Keratinocyte (primary cell): ENCODE results near the gene SOX5. TPM values are rescaled to one million over a fixed set of nuclear protein-coding genes. Genes with fewer than 3 reads are reported as not detected.

ENCODE experiments used
- DNase-seq: peaks from one replicate; pipeline ENCODE4 v3.0.0-alpha.2; 2011; ENCODE audit warnings: low read depth, missing footprints, low spot score
- FAIRE-seq: peaks from 2 replicates; lab custom pipeline; 2011; peaks lifted over from hg19 to GRCh38; lab: Jason Lieb, UNC
- H2AFZ ChIP-seq: 2 replicates; pipeline ENCODE4 v1.6.0; 2012; ENCODE audit warnings: low read length, control low read depth, inconsistent platforms; ENCODE audit not compliant: control insufficient read depth
- H3K27ac ChIP-seq: 2 replicates; pipeline ENCODE4 v1.5.1; 2011; ENCODE audit warnings: low read length; ENCODE audit not compliant: control insufficient read depth, insufficient read depth
- H3K27me3 ChIP-seq: 3 replicates; pipeline ENCODE4 v1.6.0; 2011; ENCODE audit warnings: low read length; ENCODE audit not compliant: control insufficient read depth, insufficient read depth; ENCODE audit errors: extremely low read depth
- H3K36me3 ChIP-seq, 2 experiments: 2 replicates in 1 of 2; 3 replicates in 1 of 2; pipeline ENCODE4 v1.5.1; 2011; ENCODE audit warnings: low read length in 2 of 2, mild to moderate bottlenecking in 1 of 2; ENCODE audit not compliant: control insufficient read depth in 2 of 2, insufficient read depth in 2 of 2; ENCODE audit errors: extremely low read depth in 1 of 2
- H3K4me1 ChIP-seq: 3 replicates; pipeline ENCODE4 v1.5.1; 2011; ENCODE audit warnings: low read length; ENCODE audit not compliant: control insufficient read depth, insufficient read depth; ENCODE audit errors: extremely low read depth
- H3K4me2 ChIP-seq: 3 replicates; pipeline ENCODE4 v1.6.0; 2011; ENCODE audit warnings: low read depth, low read length; ENCODE audit not compliant: control insufficient read depth, insufficient read depth; ENCODE audit errors: extremely low read depth
- H3K4me3 ChIP-seq, 3 experiments: fragments of 200-600 bp in 1 of 3; sonication (generic) in 1 of 3; 2 replicates in 2 of 3; 3 replicates in 1 of 3; pipeline ENCODE4 v1.5.1; 2011 to 2016; ENCODE audit warnings: low read length in 3 of 3, mild to moderate bottlenecking in 3 of 3, control low read depth in 2 of 3, inconsistent platforms in 1 of 3, low read depth in 1 of 3, mixed read lengths in 1 of 3, mixed run types in 1 of 3, moderate library complexity in 1 of 3; ENCODE audit not compliant: control insufficient read depth in 2 of 3, insufficient read depth in 2 of 3; ENCODE audit errors: extremely low read depth in 1 of 3
- H3K79me2 ChIP-seq: 2 replicates; pipeline ENCODE4 v1.6.0; 2012; ENCODE audit warnings: low read length; ENCODE audit not compliant: control insufficient read depth, insufficient read depth
- H3K9ac ChIP-seq: 3 replicates; pipeline ENCODE4 v1.6.0; 2011; ENCODE audit warnings: low read length; ENCODE audit not compliant: control insufficient read depth, insufficient read depth; ENCODE audit errors: extremely low read depth
- H3K9me1 ChIP-seq: 3 replicates; pipeline ENCODE4 v1.6.0; 2011; ENCODE audit warnings: low read length; ENCODE audit not compliant: control insufficient read depth, insufficient read depth; ENCODE audit errors: extremely low read depth
- H3K9me3 ChIP-seq: 2 replicates; pipeline ENCODE4 v1.5.1; 2012; ENCODE audit warnings: low read depth, low read length; ENCODE audit not compliant: control insufficient read depth
- H4K20me1 ChIP-seq: 3 replicates; pipeline ENCODE4 v1.6.0; 2011; ENCODE audit warnings: low read length; ENCODE audit not compliant: control insufficient read depth, insufficient read depth; ENCODE audit errors: extremely low read depth
- CTCF ChIP-seq, 3 experiments: IDR thresholded peaks in 1 of 3; conservative IDR thresholded peaks in 1 of 3; optimal IDR thresholded peaks in 1 of 3; 2 replicates in 2 of 3; 3 replicates in 1 of 3; pipeline versions ENCODE3 to v1.5.1; 2011; ENCODE audit warnings: low read length in 3 of 3, mild to moderate bottlenecking in 3 of 3, moderate library complexity in 2 of 3, control low read depth in 1 of 3, inconsistent platforms in 1 of 3; ENCODE audit not compliant: insufficient read depth in 2 of 3; ENCODE audit errors: extremely low read depth in 1 of 3
- EZH2 ChIP-seq: IDR thresholded peaks from one replicate; pipeline ENCODE4 v1.6.1; 2012; ENCODE audit warnings: inconsistent platforms, mild to moderate bottlenecking, low read length, moderate library complexity
- dilution Hi-C: fragments of 300-500 bp; cut with MboI; formaldehyde crosslinking; loops from one replicate; pipeline ENCODE4 v1.7.0; 2020; ENCODE audit warnings: low sequenced_read_pairs; ENCODE audit not compliant: extremely low pct_ligation_motif_present
- polyA plus RNA-seq, 5 experiments: library from polyadenylated mRNA; depleted of rRNA in 3 of 5; stranded (reverse) in 3 of 5; stranded (forward) in 1 of 5; unstranded in 1 of 5; fragments of >200 nt; gene quantifications; 1 replicate in 1 of 5; 2 replicates in 3 of 5; 3 replicates in 1 of 5; pipeline versions ENCODE4 v1.2.1 to v1.2.3, GENCODE V29; 2011 to 2012; ENCODE audit warnings: missing spikeins in 2 of 5, low read depth in 1 of 5, low replicate concordance in 1 of 5

SOX5 gene
- polyA plus RNA-seq, 1 donor (not counting 4 experiments of a cell fraction or from before 2014, with no cell fraction given), result not detected

- no peak overlapping the region for H3K4me3 ChIP-seq
- no peaks in the 10 kb centered on the region for H3K36me3 ChIP-seq
- no peaks in the 10 kb centered on the region for H3K9me3 ChIP-seq
- no peak overlapping the region for H3K4me2 ChIP-seq
- DNase-seq, result no peak
- peaks cover 2% of the 10 kb centered on the region for H3K4me1 ChIP-seq
- no peak for FAIRE-seq
- TF ChIP-seq CTCF (optimal IDR thresholded peaks at IDR 0.05 in 1 of 3, IDR thresholded peaks at IDR 0.05 in 1 of 3, conservative IDR thresholded peaks at IDR 0.05 in 1 of 3; ENCODE audit: extremely low read depth in 1 of 3, insufficient read depth in 2 of 3, low read length in 3 of 3), result no peak
- TF ChIP-seq EZH2, result no peak
- no peaks in the 10 kb centered on the region for H3K79me2 ChIP-seq
- H3K9me1 ChIP-seq, result no peaks in the 10 kb centered on the region
- no peak overlapping the region for H2AFZ ChIP-seq
- H3K27me3 ChIP-seq, result no peaks in the 10 kb centered on the region
- dilution Hi-C loops, result no loop called here
- H3K27ac ChIP-seq, result no peak overlapping the region
- no peaks in the 10 kb centered on the region for H4K20me1 ChIP-seq
- H3K9ac ChIP-seq, result no peak overlapping the region
Measured at GRCh38 chr12:23628806-23629205, 320.7 kb downstream of the SOX5 start.

- no peak overlapping the region for H3K4me2 ChIP-seq
- dilution Hi-C loops, result no loop called here
- no peaks in the 10 kb centered on the region for H3K4me1 ChIP-seq
- TF ChIP-seq CTCF (optimal IDR thresholded peaks at IDR 0.05 in 1 of 3, IDR thresholded peaks at IDR 0.05 in 1 of 3, conservative IDR thresholded peaks at IDR 0.05 in 1 of 3; ENCODE audit: extremely low read depth in 1 of 3, insufficient read depth in 2 of 3, low read length in 3 of 3) (no peak), EZH2 (no peak)
- H3K4me3 ChIP-seq, result no peak overlapping the region
- no peaks in the 10 kb centered on the region for H3K36me3 ChIP-seq
- no peak for DNase-seq
- H4K20me1 ChIP-seq, result no peaks in the 10 kb centered on the region
- no peak overlapping the region for H3K9ac ChIP-seq
- H3K27ac ChIP-seq, result no peak overlapping the region
- H3K9me1 ChIP-seq, result no peaks in the 10 kb centered on the region
- FAIRE-seq, result no peak
- no peaks in the 10 kb centered on the region for H3K9me3 ChIP-seq
- no peaks in the 10 kb centered on the region for H3K27me3 ChIP-seq
- no peaks in the 10 kb centered on the region for H3K79me2 ChIP-seq
- no peak overlapping the region for H2AFZ ChIP-seq
Measured at GRCh38 chr12:23626791-23627190, 322.7 kb downstream of the SOX5 start.
